Neural crest cell (in vitro differentiated cells): ENCODE measurements around the gene TH. TPM values are rescaled to one million over a fixed set of nuclear protein-coding genes. Genes with fewer than 3 reads are reported as not detected.

ENCODE experiments used
- DNase-seq: peaks from one replicate; pipeline ENCODE4 v3.0.0; 2021; ENCODE audit warnings: low read depth, mixed read lengths, low spot score
- H3K27ac Mint-ChIP-seq: one replicate; pipeline ENCODE4 v1.8.0; 2021; ENCODE audit warnings: mild to moderate bottlenecking, mixed read lengths; ENCODE audit not compliant: unreplicated experiment
- H3K27me3 Mint-ChIP-seq: 2 replicates; pipeline ENCODE4 v1.8.0; 2021; ENCODE audit warnings: low read depth, mild to moderate bottlenecking, mixed read lengths
- H3K36me3 Mint-ChIP-seq: 2 replicates; pipeline ENCODE4 v1.8.0; 2021; ENCODE audit warnings: low read depth, mild to moderate bottlenecking, mixed read lengths
- H3K4me1 Mint-ChIP-seq: 2 replicates; pipeline ENCODE4 v1.8.0; 2021; ENCODE audit warnings: mixed read lengths
- H3K4me3 Mint-ChIP-seq: one replicate; pipeline ENCODE4 v1.8.0; 2021; ENCODE audit warnings: mild to moderate bottlenecking, mixed read lengths
- H3K9me3 Mint-ChIP-seq: 2 replicates; pipeline ENCODE4 v1.8.0; 2021; ENCODE audit warnings: mixed read lengths
- total RNA-seq: library from RNA; stranded (reverse); gene quantifications from 2 replicates; pipeline ENCODE4 v1.2.1, GENCODE V29; 2021
- TF ChIP-seq, protein P1 (sequence below): fragments of 200-600 bp; sonication (generic); conservative IDR thresholded peaks from 2 replicates; pipeline ENCODE4 v1.5.0; 2021; ENCODE audit warnings: antibody characterized with exemption, mild to moderate bottlenecking

Gene TH
- total RNA-seq, 1 donor from 2014 or later = 0.61 TPM

DNA sequence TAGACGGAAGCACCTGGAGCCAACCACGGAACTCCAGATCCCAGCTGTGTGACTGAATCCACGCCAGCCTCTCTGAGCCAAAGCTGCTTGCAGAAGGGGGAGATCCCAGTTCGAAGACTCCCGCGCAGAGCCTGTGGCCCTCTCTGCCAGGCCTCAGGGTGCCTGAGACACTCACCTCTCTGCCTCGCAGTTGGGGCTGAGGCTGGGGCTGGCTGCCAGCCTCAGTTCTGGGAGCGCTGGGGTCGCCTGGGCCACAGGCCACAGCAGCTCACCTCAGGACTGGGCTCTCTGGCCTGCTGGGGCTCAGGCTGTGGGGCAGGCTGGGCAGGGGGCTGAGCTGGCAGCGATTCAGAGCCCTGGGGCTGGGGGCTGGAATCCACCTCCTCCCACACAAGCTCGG, 24.2 kb downstream of the TH start:
- Mint-ChIP-seq H3K9me3 (no peaks in the 10 kb centered on the region), H3K4me1 (peaks cover 18% of the 10 kb centered on the region), H3K27ac (no peak overlapping the region), H3K27me3 (peaks cover 85% of the 10 kb centered on the region), H3K4me3 (no peak overlapping the region), H3K36me3 (no peaks in the 10 kb centered on the region)
- no peak for DNase-seq
- TF ChIP-seq, protein P1, sequence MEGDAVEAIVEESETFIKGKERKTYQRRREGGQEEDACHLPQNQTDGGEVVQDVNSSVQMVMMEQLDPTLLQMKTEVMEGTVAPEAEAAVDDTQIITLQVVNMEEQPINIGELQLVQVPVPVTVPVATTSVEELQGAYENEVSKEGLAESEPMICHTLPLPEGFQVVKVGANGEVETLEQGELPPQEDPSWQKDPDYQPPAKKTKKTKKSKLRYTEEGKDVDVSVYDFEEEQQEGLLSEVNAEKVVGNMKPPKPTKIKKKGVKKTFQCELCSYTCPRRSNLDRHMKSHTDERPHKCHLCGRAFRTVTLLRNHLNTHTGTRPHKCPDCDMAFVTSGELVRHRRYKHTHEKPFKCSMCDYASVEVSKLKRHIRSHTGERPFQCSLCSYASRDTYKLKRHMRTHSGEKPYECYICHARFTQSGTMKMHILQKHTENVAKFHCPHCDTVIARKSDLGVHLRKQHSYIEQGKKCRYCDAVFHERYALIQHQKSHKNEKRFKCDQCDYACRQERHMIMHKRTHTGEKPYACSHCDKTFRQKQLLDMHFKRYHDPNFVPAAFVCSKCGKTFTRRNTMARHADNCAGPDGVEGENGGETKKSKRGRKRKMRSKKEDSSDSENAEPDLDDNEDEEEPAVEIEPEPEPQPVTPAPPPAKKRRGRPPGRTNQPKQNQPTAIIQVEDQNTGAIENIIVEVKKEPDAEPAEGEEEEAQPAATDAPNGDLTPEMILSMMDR = no peak

DNA sequence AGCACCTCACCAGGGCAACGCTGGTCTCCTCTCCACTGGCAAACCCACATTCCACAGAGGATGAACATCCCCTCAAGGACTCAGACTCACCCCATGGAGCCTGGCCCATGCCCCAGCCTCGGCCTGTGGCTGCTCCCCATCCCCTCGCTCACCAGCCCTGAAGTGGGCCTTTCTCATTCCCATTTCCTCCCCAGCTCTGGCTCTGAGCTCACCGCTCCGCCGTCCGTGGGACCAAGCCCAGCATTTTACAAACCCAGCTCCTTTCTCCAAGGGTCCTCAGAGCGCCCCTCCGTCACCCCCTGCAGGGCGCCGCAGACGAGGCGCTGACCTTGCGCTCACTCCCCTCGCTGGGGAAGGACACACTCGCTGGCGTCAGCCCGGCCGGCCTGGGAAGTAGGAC, 25.6 kb downstream of the TH start:
- no peak overlapping the region for H3K4me3 Mint-ChIP-seq
- no peak for DNase-seq
- no peak overlapping the region for H3K27ac Mint-ChIP-seq
- TF ChIP-seq, protein P1 = no peak
- H3K36me3 Mint-ChIP-seq = no peaks in the 10 kb centered on the region
- H3K9me3 Mint-ChIP-seq = no peaks in the 10 kb centered on the region
- peaks cover 18% of the 10 kb centered on the region for H3K4me1 Mint-ChIP-seq
- peaks cover 95% of the 10 kb centered on the region for H3K27me3 Mint-ChIP-seq

DNA sequence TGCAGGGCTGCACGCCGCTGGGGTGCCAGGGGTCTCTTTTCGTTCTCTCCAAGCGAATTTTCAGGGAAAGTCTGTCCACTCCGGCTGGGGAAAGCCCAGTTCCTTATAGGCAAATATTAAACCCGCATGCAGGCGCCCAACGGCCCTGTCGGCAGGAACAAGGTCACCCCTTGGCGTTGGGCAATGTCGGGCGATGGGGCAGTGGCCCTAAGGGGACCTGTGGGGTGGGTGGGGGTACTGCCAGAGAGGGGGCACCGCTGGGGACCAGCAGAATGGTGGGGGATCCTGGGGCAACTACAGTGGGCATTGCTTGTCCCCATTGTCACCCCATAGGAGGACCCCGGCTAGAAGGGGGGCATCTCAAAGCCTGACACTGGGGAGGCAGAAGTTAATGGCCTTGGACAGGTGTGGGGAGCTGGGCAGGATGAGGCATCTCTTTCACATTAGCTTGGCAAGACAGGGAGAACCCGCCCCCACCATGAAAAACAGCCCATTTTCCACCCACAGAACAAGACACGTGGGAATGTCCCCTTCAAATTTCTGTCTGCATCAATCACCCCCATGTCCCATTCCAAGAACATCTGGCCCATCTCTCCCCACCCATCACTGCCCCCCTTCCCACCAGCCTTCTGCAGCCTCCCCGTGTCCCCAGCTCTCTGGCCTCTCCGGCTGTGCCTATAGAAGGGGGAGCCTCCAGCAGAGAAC, 26.9 kb downstream of the TH start:
- H3K4me3 Mint-ChIP-seq = no peak overlapping the region
- DNase-seq = no peak
- no peak overlapping the region for H3K27ac Mint-ChIP-seq
- H3K9me3 Mint-ChIP-seq = no peaks in the 10 kb centered on the region
- H3K4me1 Mint-ChIP-seq = peaks cover 10% of the 10 kb centered on the region
- peaks cover 95% of the 10 kb centered on the region for H3K27me3 Mint-ChIP-seq
- TF ChIP-seq, protein P1 = no peak
- no peaks in the 10 kb centered on the region for H3K36me3 Mint-ChIP-seq

DNA sequence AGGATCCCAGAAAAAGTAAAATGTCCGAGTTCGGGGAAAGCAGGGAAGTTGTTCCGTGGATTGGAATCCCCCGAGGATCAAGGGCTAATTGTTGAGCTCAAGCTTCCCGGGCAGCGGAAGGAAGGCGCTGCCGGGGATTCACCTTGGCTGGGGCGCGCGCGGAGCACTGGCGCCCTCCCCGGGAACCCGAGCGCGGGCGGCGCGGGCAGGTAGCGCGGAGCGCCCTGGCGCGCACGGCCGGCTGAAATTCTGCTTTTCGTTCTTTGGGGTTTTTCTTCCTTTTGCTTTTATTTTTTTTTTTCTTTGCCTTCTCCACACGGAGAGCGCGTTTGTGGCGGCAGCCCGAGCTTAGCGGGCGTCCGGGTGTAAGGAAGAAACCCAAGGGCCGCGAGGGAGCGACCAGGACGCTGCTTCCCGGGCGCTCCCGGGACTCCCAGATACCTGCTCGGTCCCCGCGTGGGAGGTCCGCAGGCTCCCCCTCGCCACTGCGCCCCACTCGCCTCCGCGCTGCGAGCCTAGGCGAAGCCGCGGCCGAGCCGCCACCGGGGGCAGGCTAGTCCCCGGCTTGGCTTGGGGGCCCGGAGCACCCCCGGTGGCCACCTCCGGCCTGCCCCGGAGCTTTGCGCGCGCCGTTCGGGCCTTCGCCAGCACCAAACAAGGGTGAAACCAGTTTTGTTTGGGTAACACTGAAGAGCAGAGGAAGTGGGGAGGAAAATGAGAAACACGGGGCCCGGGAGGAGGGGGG, 27.6 kb downstream of the TH start:
- Mint-ChIP-seq H3K4me1 (peaks cover 10% of the 10 kb centered on the region), H3K36me3 (no peaks in the 10 kb centered on the region), H3K27me3 (peaks cover 88% of the 10 kb centered on the region), H3K9me3 (no peaks in the 10 kb centered on the region), H3K4me3 (no peak overlapping the region), H3K27ac (no peak overlapping the region)
- TF ChIP-seq, protein P1 = peak; percentile 31
- no peak for DNase-seq

DNA sequence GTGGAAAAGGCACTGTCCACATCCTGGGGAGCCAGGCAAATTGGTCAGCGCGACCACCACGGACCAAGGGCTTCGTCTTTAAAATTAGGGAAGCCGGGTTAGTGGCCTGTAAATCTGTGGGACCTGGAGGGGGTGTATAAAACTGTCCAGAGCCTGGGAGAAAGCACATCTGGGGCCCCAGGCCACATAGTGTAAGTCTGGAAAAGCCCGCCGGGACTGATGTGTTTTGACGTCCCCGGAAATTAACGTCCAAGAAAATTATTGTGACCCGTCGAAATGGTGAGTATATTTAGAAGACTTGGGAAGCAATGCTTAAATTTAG, 28.2 kb downstream of the TH start:
- Mint-ChIP-seq H3K27ac (no peak overlapping the region), H3K27me3 (peaks cover 86% of the 10 kb centered on the region), H3K4me3 (no peak overlapping the region), H3K9me3 (no peaks in the 10 kb centered on the region), H3K4me1 (peaks cover 6% of the 10 kb centered on the region), H3K36me3 (no peaks in the 10 kb centered on the region)
- no peak for DNase-seq
- TF ChIP-seq, protein P1 = no peak
